Uterus (tissue), 2 donors: ENCODE data around the gene HLA-DPB1.

Experiments
- CTCF ChIP-seq, 4 experiments: fragments of 200-600 bp in 2 of 4; fragments of 450-650 bp in 2 of 4; sonication (generic) in 2 of 4; IDR thresholded peaks; one replicate each; pipeline ENCODE4 v1.5.1; 2016 to 2019; ENCODE audit warnings: antibody characterized with exemption in 4 of 4, mild to moderate bottlenecking in 2 of 4, moderate library complexity in 1 of 4
- POLR2A ChIP-seq, 2 donors: fragments of 450-650 bp; IDR thresholded peaks; one replicate each; pipeline ENCODE4 v1.6.1; 2016; ENCODE audit warnings: antibody characterized with exemption in 2 of 2, mild to moderate bottlenecking in 1 of 2, moderate library complexity in 1 of 2

GRCh38 chr6:33075568-33076405, at the start of gene HLA-DPB1:
- no peak for TF ChIP-seq CTCF (IDR thresholded peaks at IDR 0.05)
- TF ChIP-seq POLR2A (IDR thresholded peaks at IDR 0.05), result peak; percentile 43 to 87
